Measurements from ENCODE around the gene COMMD9. TPM values are rescaled to one million over a fixed set of nuclear protein-coding genes. Genes with fewer than 3 reads are reported as not detected.

COMMD9 gene
- total RNA-seq, 1 donor from 2014 or later, result 52.5 TPM

DNA sequence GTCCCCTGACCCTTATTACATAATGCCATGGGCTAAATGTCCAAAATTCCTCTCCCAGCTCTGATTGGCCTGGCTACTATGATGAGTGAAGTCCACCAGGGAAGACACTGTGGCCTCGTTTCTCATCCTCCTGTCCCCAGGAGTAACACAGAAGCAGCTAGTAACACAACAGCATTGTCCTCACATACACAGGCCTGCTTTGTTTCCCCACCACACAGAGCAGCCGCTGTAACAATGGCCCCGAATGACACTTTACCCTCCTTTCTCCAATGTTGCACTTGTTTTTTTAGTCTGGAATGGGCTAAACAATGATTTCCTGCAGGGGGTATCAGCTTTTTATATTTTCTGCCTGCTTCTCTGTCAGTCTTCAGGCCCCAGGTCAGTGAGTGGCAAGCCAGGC is 6.7 kb upstream of the COMMD9 start, which contains the start of gene PRR5L:
Gene PRR5L (plus strand): TSS at position 363 of the 400 bp plus-strand sequence. CDS start 104,834 bp downstream, outside the sequence.
- no peaks in the 10 kb centered on the region for H3K9me3 Mint-ChIP-seq (ENCODE audit: low read depth)
- H3K27ac Mint-ChIP-seq (ENCODE audit: unreplicated experiment), result no peak within 1 kb of the TSS
- no peak for DNase-seq (ENCODE audit: low spot score)
- no peaks in the 10 kb centered on the region for H3K36me3 Mint-ChIP-seq (ENCODE audit: low read depth)
- H3K4me1 Mint-ChIP-seq (ENCODE audit: low read depth), result peaks cover 13% of the 10 kb centered on the region
- TF ChIP-seq, protein P1, sequence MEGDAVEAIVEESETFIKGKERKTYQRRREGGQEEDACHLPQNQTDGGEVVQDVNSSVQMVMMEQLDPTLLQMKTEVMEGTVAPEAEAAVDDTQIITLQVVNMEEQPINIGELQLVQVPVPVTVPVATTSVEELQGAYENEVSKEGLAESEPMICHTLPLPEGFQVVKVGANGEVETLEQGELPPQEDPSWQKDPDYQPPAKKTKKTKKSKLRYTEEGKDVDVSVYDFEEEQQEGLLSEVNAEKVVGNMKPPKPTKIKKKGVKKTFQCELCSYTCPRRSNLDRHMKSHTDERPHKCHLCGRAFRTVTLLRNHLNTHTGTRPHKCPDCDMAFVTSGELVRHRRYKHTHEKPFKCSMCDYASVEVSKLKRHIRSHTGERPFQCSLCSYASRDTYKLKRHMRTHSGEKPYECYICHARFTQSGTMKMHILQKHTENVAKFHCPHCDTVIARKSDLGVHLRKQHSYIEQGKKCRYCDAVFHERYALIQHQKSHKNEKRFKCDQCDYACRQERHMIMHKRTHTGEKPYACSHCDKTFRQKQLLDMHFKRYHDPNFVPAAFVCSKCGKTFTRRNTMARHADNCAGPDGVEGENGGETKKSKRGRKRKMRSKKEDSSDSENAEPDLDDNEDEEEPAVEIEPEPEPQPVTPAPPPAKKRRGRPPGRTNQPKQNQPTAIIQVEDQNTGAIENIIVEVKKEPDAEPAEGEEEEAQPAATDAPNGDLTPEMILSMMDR (IDR thresholded peaks at IDR 0.05), result no peak
- H3K27me3 Mint-ChIP-seq (ENCODE audit: low read depth), result no peaks in the 10 kb centered on the region
- no peak within 1 kb of the TSS for H3K4me3 Mint-ChIP-seq (ENCODE audit: unreplicated experiment)

DNA sequence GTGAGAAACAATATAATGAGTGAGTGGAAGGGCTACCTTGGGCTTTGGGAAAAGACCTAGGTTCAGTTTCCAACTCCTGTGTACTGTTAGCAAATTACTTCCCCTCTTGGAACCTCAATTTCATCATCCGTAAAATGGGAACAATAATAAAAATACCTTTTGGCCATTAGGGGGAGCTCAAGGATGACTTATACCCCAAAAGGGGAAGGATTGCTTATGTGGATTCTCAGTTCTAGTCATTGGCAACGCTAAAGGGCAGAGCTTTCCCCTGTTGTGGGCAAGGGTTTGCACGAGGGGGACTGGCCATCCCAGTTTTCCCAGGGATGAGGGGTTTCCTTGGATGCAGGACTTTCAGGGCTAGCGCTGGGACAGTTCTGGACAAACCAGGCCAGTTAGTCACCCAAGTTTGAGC is 3.1 kb upstream of the COMMD9 start:
- H3K27me3 Mint-ChIP-seq (ENCODE audit: low read depth), result no peaks in the 10 kb centered on the region
- H3K4me3 Mint-ChIP-seq (ENCODE audit: unreplicated experiment), result no peak overlapping the region
- no peaks in the 10 kb centered on the region for H3K36me3 Mint-ChIP-seq (ENCODE audit: low read depth)
- DNase-seq (ENCODE audit: low spot score), result no peak
- H3K27ac Mint-ChIP-seq (ENCODE audit: unreplicated experiment), result no peak overlapping the region
- TF ChIP-seq, protein P1 (IDR thresholded peaks at IDR 0.05), result peak; percentile 87
- H3K9me3 Mint-ChIP-seq (ENCODE audit: low read depth), result no peaks in the 10 kb centered on the region
- H3K4me1 Mint-ChIP-seq (ENCODE audit: low read depth), result peaks cover 31% of the 10 kb centered on the region

DNA sequence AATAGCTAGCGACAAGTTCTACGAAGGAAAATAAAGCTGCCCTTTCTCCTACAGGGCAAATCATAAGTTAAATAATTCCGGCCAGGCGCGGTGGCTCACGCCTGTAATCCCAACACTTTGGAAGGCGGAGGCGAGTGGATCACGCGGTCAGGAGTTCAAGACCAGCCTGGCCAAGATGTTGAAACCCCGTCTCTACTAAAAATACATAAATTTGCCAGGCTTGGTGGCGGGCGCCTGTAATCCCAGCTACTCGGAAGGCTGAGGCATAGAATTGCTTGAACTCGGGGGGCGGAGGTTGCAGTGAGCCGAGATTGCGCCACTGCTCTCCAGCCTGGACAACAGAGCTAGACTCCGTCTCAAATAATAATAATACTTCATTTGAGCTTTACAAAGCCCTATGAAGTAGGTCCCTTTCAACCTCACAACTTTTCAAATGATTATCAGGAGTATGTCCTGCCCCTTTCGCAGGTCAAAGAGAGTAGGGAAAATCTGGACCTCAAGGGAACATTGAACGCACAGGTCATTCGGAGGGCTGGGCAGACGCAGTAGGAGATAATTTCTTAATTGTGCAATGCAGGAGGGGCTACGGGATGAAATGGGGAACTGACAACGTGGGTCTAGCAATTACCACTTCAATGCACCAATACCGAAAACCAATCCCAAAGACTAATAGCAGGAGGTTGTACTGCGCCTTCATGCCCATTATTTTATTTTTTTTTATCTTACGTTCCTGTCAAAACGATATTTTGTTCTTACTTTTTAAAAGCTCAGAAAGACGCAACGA is 590 bp downstream of the COMMD9 start:
- Mint-ChIP-seq H3K27me3 (ENCODE audit: low read depth) (no peaks in the 10 kb centered on the region), H3K4me3 (ENCODE audit: unreplicated experiment) (peak overlapping the region; percentile 92), H3K27ac (ENCODE audit: unreplicated experiment) (peak overlapping the region; percentile 92), H3K36me3 (ENCODE audit: low read depth) (no peaks in the 10 kb centered on the region), H3K9me3 (ENCODE audit: low read depth) (no peaks in the 10 kb centered on the region), H3K4me1 (ENCODE audit: low read depth) (peaks cover 23% of the 10 kb centered on the region)
- no peak for DNase-seq (ENCODE audit: low spot score)
- TF ChIP-seq, protein P1 (IDR thresholded peaks at IDR 0.05), result no peak

DNA sequence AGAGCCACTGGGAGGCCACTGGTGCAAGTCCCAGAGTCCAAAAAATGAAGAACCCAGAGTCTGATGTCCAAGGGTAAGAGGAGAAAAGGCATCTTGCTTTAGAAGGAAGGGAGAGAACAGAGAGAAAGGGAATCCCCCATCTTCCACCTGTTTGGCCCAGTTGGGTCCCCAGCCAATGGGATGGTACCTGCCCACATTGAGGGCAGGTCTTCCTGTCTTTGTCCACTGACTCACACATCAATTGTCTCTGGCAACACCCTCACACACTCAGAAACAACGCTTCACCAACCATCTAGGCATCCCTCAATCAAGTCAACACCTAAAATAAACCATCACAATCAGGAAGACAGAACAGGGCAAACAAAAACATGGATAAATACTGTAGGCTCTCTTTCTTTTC is 6.3 kb downstream of the COMMD9 start:
- H3K9me3 Mint-ChIP-seq (ENCODE audit: low read depth), result peaks cover 10% of the 10 kb centered on the region
- peaks cover 11% of the 10 kb centered on the region for H3K4me1 Mint-ChIP-seq (ENCODE audit: low read depth)
- no peak for DNase-seq (ENCODE audit: low spot score)
- no peak overlapping the region for H3K4me3 Mint-ChIP-seq (ENCODE audit: unreplicated experiment)
- H3K36me3 Mint-ChIP-seq (ENCODE audit: low read depth), result no peaks in the 10 kb centered on the region
- H3K27me3 Mint-ChIP-seq (ENCODE audit: low read depth), result no peaks in the 10 kb centered on the region
- TF ChIP-seq, protein P1 (IDR thresholded peaks at IDR 0.05), result no peak
- H3K27ac Mint-ChIP-seq (ENCODE audit: unreplicated experiment), result no peak overlapping the region

DNA sequence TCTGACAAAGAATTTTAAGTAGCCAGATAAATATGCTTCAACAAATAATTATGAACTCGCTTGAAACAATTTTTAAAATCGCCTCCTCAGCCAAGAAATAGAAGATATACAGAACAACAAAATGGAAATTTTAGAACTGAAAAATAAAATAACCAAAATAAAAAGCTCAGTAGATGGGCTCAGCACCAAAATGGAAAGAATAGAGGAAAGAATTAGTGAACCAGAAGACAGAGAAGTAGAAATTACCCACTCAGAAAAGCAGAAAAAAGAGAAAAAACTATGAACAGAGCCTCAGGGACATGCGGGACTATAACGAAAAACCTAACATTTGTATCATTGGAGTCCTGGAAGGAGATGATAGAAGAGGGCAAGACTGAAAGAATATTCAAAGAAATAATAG is 7.4 kb downstream of the COMMD9 start:
- Mint-ChIP-seq H3K9me3 (ENCODE audit: low read depth) (peaks cover 10% of the 10 kb centered on the region), H3K27ac (ENCODE audit: unreplicated experiment) (no peak overlapping the region), H3K36me3 (ENCODE audit: low read depth) (peaks cover 5% of the 10 kb centered on the region), H3K27me3 (ENCODE audit: low read depth) (no peaks in the 10 kb centered on the region), H3K4me3 (ENCODE audit: unreplicated experiment) (no peak overlapping the region), H3K4me1 (ENCODE audit: low read depth) (peaks cover 6% of the 10 kb centered on the region)
- TF ChIP-seq, protein P1 (IDR thresholded peaks at IDR 0.05), result no peak
- no peak for DNase-seq (ENCODE audit: low spot score)

Data from chondrocyte (in vitro differentiated cells).